8988T (cell line): ENCODE data around the gene RCAN1.

Experiments
- DNase-seq: peaks from one replicate; pipeline ENCODE4 v3.0.0; 2011

RCAN1 gene

GRCh38 chr21:34536820-34537219, 78.1 kb downstream of the RCAN1 start:
- no peak for DNase-seq

- DNase-seq = no peak
Measured at GRCh38 chr21:34536311-34536710, 78.6 kb downstream of the RCAN1 start.

- DNase-seq = no peak
Measured at GRCh38 chr21:34535886-34536285, 79.0 kb downstream of the RCAN1 start.

GRCh38 chr21:34534522-34534921, 80.4 kb downstream of the RCAN1 start:
- DNase-seq = no peak

GRCh38 chr21:34533938-34534337, 81.0 kb downstream of the RCAN1 start:
- no peak for DNase-seq

GRCh38 chr21:34531399-34531798, 83.5 kb downstream of the RCAN1 start:
- DNase-seq = no peak

GRCh38 chr21:34530261-34530660, 84.7 kb downstream of the RCAN1 start:
- DNase-seq = no peak

GRCh38 chr21:34528131-34528561, 86.8 kb downstream of the RCAN1 start:
- no peak for DNase-seq

GRCh38 chr21:34526618-34527290, 88.2 kb downstream of the RCAN1 start:
- DNase-seq = peak; percentile 31

- DNase-seq = no peak
Measured at GRCh38 chr21:34526241-34526617, 88.7 kb downstream of the RCAN1 start.

- DNase-seq = peak; percentile 33
Measured at GRCh38 chr21:34524646-34525601, 90.0 kb downstream of the RCAN1 start.

- DNase-seq = no peak
Measured at GRCh38 chr21:34523019-34523555, 91.8 kb downstream of the RCAN1 start.

GRCh38 chr21:34522284-34522683, 92.6 kb downstream of the RCAN1 start:
- DNase-seq = no peak

GRCh38 chr21:34521561-34521960, 93.4 kb downstream of the RCAN1 start:
- no peak for DNase-seq

GRCh38 chr21:34520764-34521508, 94.0 kb downstream of the RCAN1 start:
- no peak for DNase-seq

- DNase-seq = no peak
Measured at GRCh38 chr21:34520281-34520680, 94.6 kb downstream of the RCAN1 start.

- DNase-seq = no peak
Measured at GRCh38 chr21:34519694-34520093, 95.2 kb downstream of the RCAN1 start.

- DNase-seq = no peak
Measured at GRCh38 chr21:34519016-34519415, 95.9 kb downstream of the RCAN1 start.

- no peak for DNase-seq
Measured at GRCh38 chr21:34518301-34518700, 96.6 kb downstream of the RCAN1 start.

GRCh38 chr21:34517491-34518245, 97.2 kb downstream of the RCAN1 start:
- no peak for DNase-seq

- no peak for DNase-seq
Measured at GRCh38 chr21:34517039-34517438, 97.9 kb downstream of the RCAN1 start.

- DNase-seq = no peak
Measured at GRCh38 chr21:34514576-34515115, 100.3 kb downstream of the RCAN1 start.
